Testis (tissue), 3 donors: ENCODE data around the gene CDC25B. TPM values are rescaled to one million over a fixed set of nuclear protein-coding genes. Genes with fewer than 3 reads are reported as not detected.

Experiments used
- DNase-seq: peaks from one replicate; pipeline ENCODE4 v3.0.0-alpha.2; 2019
- H3K27ac ChIP-seq, 2 donors: fragments of 200-600 bp; sonication (generic); one replicate each; pipeline ENCODE4 v1.5.1; 2019
- H3K27me3 ChIP-seq: fragments of 200-600 bp; sonication (generic); one replicate; pipeline ENCODE4 v1.5.1; 2019
- H3K36me3 ChIP-seq: fragments of 200-600 bp; sonication (generic); one replicate; pipeline ENCODE4 v1.5.1; 2017; ENCODE audit warnings: low read depth; ENCODE audit errors: missing control alignments
- H3K4me1 ChIP-seq: fragments of 200-600 bp; sonication (generic); one replicate; pipeline ENCODE4 v1.5.1; 2019
- H3K4me3 ChIP-seq, 2 donors: fragments of 200-600 bp; sonication (generic); one replicate each; pipeline ENCODE4 v1.5.1; 2017 to 2019
- H3K9me3 ChIP-seq: fragments of 200-600 bp; sonication (generic); one replicate; pipeline ENCODE4 v1.5.1; 2017
- CTCF ChIP-seq, 3 experiments: fragments of 450-650 bp in 2 of 3; fragments of 200-600 bp in 1 of 3; sonication (generic) in 1 of 3; IDR thresholded peaks; one replicate each; pipeline ENCODE4 v1.5.1; 2016 to 2019; ENCODE audit warnings: antibody characterized with exemption in 3 of 3, mild to moderate bottlenecking in 2 of 3, moderate library complexity in 1 of 3
- POLR2A ChIP-seq: fragments of 450-650 bp; IDR thresholded peaks from one replicate; pipeline ENCODE4 v1.6.1; 2017; ENCODE audit warnings: antibody characterized with exemption, mild to moderate bottlenecking, moderate library complexity
- WGBS, 2 donors: methylation state at CpG; one replicate each; pipeline ENCODE4 v1.1.5; 2018; 5-methylcytosine and 5-hydroxymethylcytosine counted together
- intact Hi-C: fragments of 100-400 bp; cut with DNase I; formaldehyde crosslinking; loops from one replicate; pipeline ENCODE4 v1.15.1; 2023; ENCODE audit warnings: low total_unique reads
- polyA plus RNA-seq: library from polyadenylated mRNA; stranded (reverse); fragments of 350-450 nt; fragmentation: Illumina TruSeq; extraction: RNeasy Lipid Tissue Mini Kit (QIAGEN cat#74804); gene quantifications from one replicate; pipeline ENCODE4 v1.2.3, GENCODE V29; 2014; ENCODE audit warnings: low read depth, low replicate concordance; ENCODE audit not compliant: insufficient read depth
- total RNA-seq, 2 donors: library from RNA; depleted of rRNA; stranded (reverse); fragments of >200 nt; gene quantifications; one replicate each; pipeline ENCODE4 v1.2.3, GENCODE V29; 2016

CDC25B gene
- total and polyA plus RNA-seq, 3 donors from 2014 or later: 14.4 to 45.6 (median 25.4) TPM

DNA sequence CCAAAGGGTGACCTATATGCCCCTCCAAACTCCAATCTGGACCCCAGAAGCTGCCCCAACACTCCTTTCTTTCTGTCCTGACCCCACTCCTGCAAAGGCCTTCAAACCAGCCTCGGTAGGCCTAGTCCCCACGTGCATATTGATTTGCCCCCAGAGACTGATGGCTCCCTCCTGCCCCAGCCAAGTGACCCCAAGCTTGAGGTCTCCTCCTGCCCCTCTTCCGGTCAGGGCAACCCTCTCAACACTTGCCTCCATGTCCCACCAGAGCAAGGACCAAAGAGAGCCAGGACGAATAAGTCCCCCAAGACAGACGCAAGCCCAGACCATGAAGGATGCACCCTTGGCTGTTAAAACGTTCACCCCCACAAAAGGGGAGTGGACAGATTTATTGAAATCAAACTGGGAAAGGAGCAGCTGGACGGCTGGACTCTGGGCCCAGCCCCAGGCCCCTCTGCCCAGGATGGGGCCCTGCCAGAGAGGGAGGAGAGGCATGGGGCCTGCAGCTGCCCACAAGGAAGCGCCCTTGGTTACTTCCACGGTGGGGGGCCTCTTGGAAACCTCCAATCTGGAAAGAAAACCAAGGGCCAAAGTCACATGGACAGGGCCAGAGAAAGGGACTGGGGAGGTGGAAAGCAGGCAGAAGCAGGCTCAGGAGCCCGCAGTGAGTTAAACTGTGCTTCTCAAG, 12.5 kb upstream of the CDC25B start:
- 62 to 73% methylated on average over 9 to 10 of the region's 10 CpGs for WGBS, 2 donors
- no peak overlapping the region for H3K4me3 ChIP-seq
- H3K27me3 ChIP-seq: no peaks in the 10 kb centered on the region
- no peak overlapping the region for H3K27ac ChIP-seq
- DNase-seq: no peak
- no peak for TF ChIP-seq CTCF (IDR thresholded peaks at IDR 0.05)
- no peak for TF ChIP-seq POLR2A
- H3K9me3 ChIP-seq: no peaks in the 10 kb centered on the region
- no peaks in the 10 kb centered on the region for H3K36me3 ChIP-seq
- intact Hi-C loops: no loop called here
- H3K4me1 ChIP-seq: peaks cover 33% of the 10 kb centered on the region

GRCh38 chr20:3784216-3784853, 11.8 kb upstream of the CDC25B start:
- peaks cover 33% of the 10 kb centered on the region for H3K4me1 ChIP-seq
- H3K4me3 ChIP-seq: no peak overlapping the region
- H3K27me3 ChIP-seq: no peaks in the 10 kb centered on the region
- no peaks in the 10 kb centered on the region for H3K36me3 ChIP-seq
- no peaks in the 10 kb centered on the region for H3K9me3 ChIP-seq
- DNase-seq: no peak
- no peak for TF ChIP-seq CTCF (IDR thresholded peaks at IDR 0.05)
- TF ChIP-seq POLR2A: no peak
- H3K27ac ChIP-seq: no peak overlapping the region
- intact Hi-C loops: no loop called here
- WGBS, 2 donors: 64 to 73% methylated on average over 8 to 17 of the region's 17 CpGs

DNA sequence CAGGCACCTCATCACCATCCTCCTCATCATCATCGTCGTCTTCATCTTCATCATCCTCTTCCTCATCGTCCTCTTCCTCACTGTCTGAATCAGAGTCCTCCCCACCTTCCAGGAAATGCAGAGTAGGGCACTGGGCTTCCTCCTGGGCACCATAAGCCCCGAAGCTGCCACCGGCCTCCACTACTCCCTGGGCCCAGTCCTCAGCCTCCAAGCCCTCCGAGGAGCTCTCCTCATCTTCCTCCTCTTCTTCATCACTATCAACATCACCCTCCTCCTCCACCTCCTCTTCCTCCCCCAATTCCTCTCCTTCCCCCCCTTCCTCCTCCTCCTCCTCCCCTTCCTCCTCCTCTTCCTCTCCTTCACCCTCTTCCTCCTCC, 11.3 kb upstream of the CDC25B start:
- Histone ChIP-seq H3K4me1 (peaks cover 33% of the 10 kb centered on the region), H3K9me3 (no peaks in the 10 kb centered on the region), H3K4me3 (peak overlapping the region in 1 of 2 donors; percentile 63), H3K27ac (no peak overlapping the region), H3K36me3 (no peaks in the 10 kb centered on the region), H3K27me3 (no peaks in the 10 kb centered on the region)
- no peak for DNase-seq
- 70 to 86% methylated on average over 6 of the region's 6 CpGs for WGBS, 2 donors
- intact Hi-C loops: no loop called here
- TF ChIP-seq CTCF (IDR thresholded peaks at IDR 0.05): no peak
- TF ChIP-seq POLR2A: no peak

- Histone ChIP-seq H3K4me3 (peak overlapping the region; percentile 58 to 63), H3K9me3 (no peaks in the 10 kb centered on the region), H3K36me3 (no peaks in the 10 kb centered on the region), H3K4me1 (peaks cover 33% of the 10 kb centered on the region), H3K27ac (peak overlapping the region; percentile 42 to 74), H3K27me3 (no peaks in the 10 kb centered on the region)
- TF ChIP-seq POLR2A (no peak), CTCF (IDR thresholded peaks at IDR 0.05) (no peak)
- intact Hi-C loops: loop anchor here (2.0 kb wide), 1 partner anchor 35 kb away; the partner anchor contains the start of gene AP5S1
- WGBS, 2 donors: 10 to 51% methylated on average over 7 to 78 of the region's 79 CpGs
- DNase-seq: no peak
Observed at GRCh38 chr20:3785240-3786125, 10.6 kb upstream of the CDC25B start.
